DND-41 (cell line): Measurements from ENCODE around the gene SUPT3H.

ENCODE experiments used
- EZH2 ChIP-seq: IDR thresholded peaks from 3 replicates; pipeline ENCODE4 v1.6.1; 2012; ENCODE audit warnings: borderline replicate concordance, low read depth, mild to moderate bottlenecking, moderate library complexity, low read length, inconsistent platforms; ENCODE audit not compliant: severe bottlenecking
- TF ChIP-seq, protein P1 (sequence below): IDR thresholded peaks from 2 replicates; pipeline ENCODE4 v1.5.1; 2012; ENCODE audit warnings: borderline replicate concordance, low read length, moderate library complexity, mild to moderate bottlenecking; ENCODE audit not compliant: poor library complexity, severe bottlenecking; ENCODE audit errors: extremely low read depth

DNA sequence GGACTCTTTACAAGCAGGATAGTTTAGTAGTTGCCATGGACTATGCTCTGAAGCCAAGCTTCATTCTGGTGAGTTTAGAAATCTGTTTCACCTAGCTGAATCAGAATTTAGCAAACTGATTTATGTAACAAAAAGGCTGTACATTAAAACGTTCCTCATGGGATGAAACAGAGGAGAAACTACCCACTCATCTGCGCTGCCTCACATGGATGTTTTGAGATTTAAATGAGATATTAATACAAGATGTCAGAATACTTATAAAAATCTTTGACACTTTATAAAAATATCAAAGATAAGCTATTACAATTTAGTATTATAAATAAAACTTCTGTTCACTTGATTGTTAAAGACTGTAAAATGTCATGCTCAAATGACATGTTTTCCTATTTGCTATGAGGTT, 32.8 kb downstream of the SUPT3H start:
- no peak for TF ChIP-seq EZH2
- TF ChIP-seq, protein P1, sequence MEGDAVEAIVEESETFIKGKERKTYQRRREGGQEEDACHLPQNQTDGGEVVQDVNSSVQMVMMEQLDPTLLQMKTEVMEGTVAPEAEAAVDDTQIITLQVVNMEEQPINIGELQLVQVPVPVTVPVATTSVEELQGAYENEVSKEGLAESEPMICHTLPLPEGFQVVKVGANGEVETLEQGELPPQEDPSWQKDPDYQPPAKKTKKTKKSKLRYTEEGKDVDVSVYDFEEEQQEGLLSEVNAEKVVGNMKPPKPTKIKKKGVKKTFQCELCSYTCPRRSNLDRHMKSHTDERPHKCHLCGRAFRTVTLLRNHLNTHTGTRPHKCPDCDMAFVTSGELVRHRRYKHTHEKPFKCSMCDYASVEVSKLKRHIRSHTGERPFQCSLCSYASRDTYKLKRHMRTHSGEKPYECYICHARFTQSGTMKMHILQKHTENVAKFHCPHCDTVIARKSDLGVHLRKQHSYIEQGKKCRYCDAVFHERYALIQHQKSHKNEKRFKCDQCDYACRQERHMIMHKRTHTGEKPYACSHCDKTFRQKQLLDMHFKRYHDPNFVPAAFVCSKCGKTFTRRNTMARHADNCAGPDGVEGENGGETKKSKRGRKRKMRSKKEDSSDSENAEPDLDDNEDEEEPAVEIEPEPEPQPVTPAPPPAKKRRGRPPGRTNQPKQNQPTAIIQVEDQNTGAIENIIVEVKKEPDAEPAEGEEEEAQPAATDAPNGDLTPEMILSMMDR: no peak
